Spinal cord (tissue), 10 donors: Measurements from ENCODE around the gene NUTF2. TPM values are rescaled to one million over a fixed set of nuclear protein-coding genes. Genes with fewer than 3 reads are reported as not detected.

Experiments
- DNase-seq, 6 donors: peaks; one replicate each; pipeline versions ENCODE4 v3.0.0 to v3.0.0-alpha.2; 2013 to 2015; ENCODE audit warnings: low spot score in 6 of 6, low read depth in 4 of 6
- H3K27ac ChIP-seq: one replicate; pipeline ENCODE4 v1.5.1; 2013; ENCODE audit warnings: low read depth, low read length, control low read depth
- H3K27me3 ChIP-seq: one replicate; pipeline ENCODE4 v1.6.1; 2013; ENCODE audit warnings: low read length; ENCODE audit not compliant: control insufficient read depth, insufficient read depth
- H3K36me3 ChIP-seq: one replicate; pipeline ENCODE4 v1.6.1; 2013; ENCODE audit warnings: low read length; ENCODE audit not compliant: control insufficient read depth, insufficient read depth
- H3K4me1 ChIP-seq: one replicate; pipeline ENCODE4 v1.6.1; 2013; ENCODE audit warnings: low read length; ENCODE audit not compliant: control insufficient read depth, insufficient read depth
- H3K4me3 ChIP-seq: one replicate; pipeline ENCODE4 v1.5.1; 2013; ENCODE audit warnings: low read depth, low read length, control low read depth
- H3K9me3 ChIP-seq: one replicate; pipeline ENCODE4 v1.6.1; 2013; ENCODE audit warnings: low read length; ENCODE audit not compliant: control insufficient read depth, insufficient read depth
- WGBS: methylation state at CpG from one replicate; pipeline ENCODE4 v1.1.5; 2013; ENCODE audit warnings: missing lambda C conversion rate; ENCODE audit not compliant: insufficient coverage; 5-methylcytosine and 5-hydroxymethylcytosine counted together
- polyA plus RNA-seq, 2 donors: library from polyadenylated mRNA; unstranded; fragments of 120-200 nt; gene quantifications; one replicate each; pipeline ENCODE4 v1.2.1, GENCODE V29; 2013; ENCODE audit not compliant: insufficient read length in 2 of 2
- total RNA-seq, 2 donors: library from RNA; depleted of rRNA in 1 of 2; stranded (reverse); fragments of 120-200 nt in 1 of 2; fragments of >200 nt in 1 of 2; gene quantifications; one replicate each; pipeline versions ENCODE4 v1.2.3 to v1.2.4, GENCODE V29; 2013 to 2014
- donor health status: healthy.

NUTF2 gene
- total and polyA plus RNA-seq, 4 donors, result 47.7 to 150 (median 110) TPM

DNA sequence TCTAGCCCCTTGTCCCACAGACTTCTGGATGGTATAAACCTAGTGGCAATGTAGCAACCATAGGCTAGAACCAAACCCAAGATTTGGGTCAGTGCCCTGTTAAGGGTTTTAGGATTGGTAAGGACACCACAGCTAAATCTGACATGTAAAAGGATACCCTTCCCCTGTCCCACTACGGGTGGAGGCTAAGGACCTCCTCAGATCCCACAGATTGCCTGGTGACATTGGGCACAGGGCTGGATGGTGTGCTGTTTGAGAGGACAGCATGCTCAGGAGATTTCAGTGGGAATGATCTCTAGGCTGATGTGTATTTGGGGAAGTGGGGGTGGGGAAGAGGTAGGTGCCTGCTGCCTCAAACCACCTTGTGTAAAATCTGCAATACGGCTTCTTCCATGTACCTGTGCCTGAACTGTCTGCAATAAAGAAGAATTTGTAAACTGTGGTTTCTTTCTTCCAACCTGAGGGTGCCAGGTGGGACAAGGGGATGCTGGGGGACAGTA, 25.4 kb downstream of the NUTF2 start:
- H3K4me3 ChIP-seq, result no peak overlapping the region
- no peaks in the 10 kb centered on the region for H3K27me3 ChIP-seq
- no peaks in the 10 kb centered on the region for H3K9me3 ChIP-seq
- H3K36me3 ChIP-seq, result peaks cover 56% of the 10 kb centered on the region
- WGBS, result 83% methylated on average over 1 of the region's 2 CpGs
- peaks cover 22% of the 10 kb centered on the region for H3K4me1 ChIP-seq
- no peak overlapping the region for H3K27ac ChIP-seq
- DNase-seq, result no peak

- peak in 5 of 6 donors; percentile 44 to 92 (median 64) for DNase-seq
- H3K4me3 ChIP-seq, result peak within 1 kb of the TSS; percentile 78
- H3K4me1 ChIP-seq, result peaks cover 22% of the 10 kb centered on the region
- no peaks in the 10 kb centered on the region for H3K9me3 ChIP-seq
- H3K27me3 ChIP-seq, result no peaks in the 10 kb centered on the region
- WGBS, result 1% methylated on average over 72 of the region's 72 CpGs
- H3K27ac ChIP-seq, result peak within 1 kb of the TSS; percentile 64
- peaks cover 56% of the 10 kb centered on the region for H3K36me3 ChIP-seq
Observed at GRCh38 chr16:67872631-67873434, 26.1 kb downstream of the NUTF2 start, which contains the start of gene EDC4. Gene EDC4 (plus strand): TSS chr16:67873052. CDS start chr16:67873262, 210 bp downstream.

- H3K4me1 ChIP-seq, result peaks cover 22% of the 10 kb centered on the region
- peaks cover 56% of the 10 kb centered on the region for H3K36me3 ChIP-seq
- H3K27ac ChIP-seq, result no peak overlapping the region
- DNase-seq, result no peak
- no peaks in the 10 kb centered on the region for H3K9me3 ChIP-seq
- WGBS, result 12% methylated on average over 21 of the region's 23 CpGs
- peak overlapping the region; percentile 78 for H3K4me3 ChIP-seq
- H3K27me3 ChIP-seq, result no peaks in the 10 kb centered on the region
Observed at GRCh38 chr16:67873435-67874370, 27.0 kb downstream of the NUTF2 start.

GRCh38 chr16:67874372-67874771, 27.6 kb downstream of the NUTF2 start:
- WGBS, result 81% methylated on average over 3 of the region's 3 CpGs
- no peak overlapping the region for H3K27ac ChIP-seq
- H3K27me3 ChIP-seq, result no peaks in the 10 kb centered on the region
- H3K36me3 ChIP-seq, result peaks cover 57% of the 10 kb centered on the region
- peaks cover 22% of the 10 kb centered on the region for H3K4me1 ChIP-seq
- DNase-seq, result no peak
- H3K4me3 ChIP-seq, result peak overlapping the region; percentile 78
- H3K9me3 ChIP-seq, result no peaks in the 10 kb centered on the region

- no peak for DNase-seq
- Histone ChIP-seq H3K9me3 (no peaks in the 10 kb centered on the region), H3K4me3 (no peak overlapping the region), H3K36me3 (peaks cover 69% of the 10 kb centered on the region), H3K27me3 (no peaks in the 10 kb centered on the region), H3K4me1 (peaks cover 22% of the 10 kb centered on the region), H3K27ac (no peak overlapping the region)
- 94% methylated on average over 8 of the region's 11 CpGs for WGBS
Observed at GRCh38 chr16:67877064-67877463, 30.3 kb downstream of the NUTF2 start.

DNA sequence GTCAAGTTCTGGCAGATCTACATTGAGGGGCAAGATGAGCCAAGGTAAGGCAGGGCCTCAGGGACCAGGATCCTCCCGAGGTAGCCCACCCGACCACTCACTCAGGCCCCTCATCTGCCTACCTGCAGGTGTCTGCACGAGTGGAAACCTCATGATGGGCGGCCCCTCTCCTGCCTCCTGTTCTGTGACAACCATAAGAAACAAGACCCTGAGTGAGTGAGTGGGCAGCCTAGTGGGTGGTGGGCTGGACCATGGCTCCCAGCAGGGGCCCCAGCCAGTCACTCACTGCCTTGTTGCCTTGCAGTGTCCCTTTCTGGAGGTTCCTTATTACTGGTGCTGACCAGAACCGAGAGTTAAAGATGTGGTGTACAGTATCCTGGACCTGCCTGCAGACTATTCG, 31.5 kb downstream of the NUTF2 start:
- no peaks in the 10 kb centered on the region for H3K9me3 ChIP-seq
- H3K36me3 ChIP-seq, result peaks cover 81% of the 10 kb centered on the region
- DNase-seq, result no peak
- no peak overlapping the region for H3K4me3 ChIP-seq
- WGBS, result 89% methylated on average over 4 of the region's 6 CpGs
- peaks cover 15% of the 10 kb centered on the region for H3K4me1 ChIP-seq
- H3K27ac ChIP-seq, result no peak overlapping the region
- H3K27me3 ChIP-seq, result no peaks in the 10 kb centered on the region

GRCh38 chr16:67878846-67879245, 32.1 kb downstream of the NUTF2 start:
- no peak for DNase-seq
- no peaks in the 10 kb centered on the region for H3K9me3 ChIP-seq
- no peaks in the 10 kb centered on the region for H3K27me3 ChIP-seq
- no peak overlapping the region for H3K4me3 ChIP-seq
- no peak overlapping the region for H3K27ac ChIP-seq
- peaks cover 15% of the 10 kb centered on the region for H3K4me1 ChIP-seq
- peaks cover 87% of the 10 kb centered on the region for H3K36me3 ChIP-seq
- 96% methylated on average over 9 of the region's 9 CpGs for WGBS

GRCh38 chr16:67879462-67879861, 32.7 kb downstream of the NUTF2 start:
- no peak overlapping the region for H3K27ac ChIP-seq
- no peaks in the 10 kb centered on the region for H3K9me3 ChIP-seq
- H3K4me1 ChIP-seq, result peaks cover 15% of the 10 kb centered on the region
- H3K36me3 ChIP-seq, result peaks cover 92% of the 10 kb centered on the region
- H3K4me3 ChIP-seq, result no peak overlapping the region
- WGBS, result 95% methylated on average over 12 of the region's 12 CpGs
- no peak for DNase-seq
- no peaks in the 10 kb centered on the region for H3K27me3 ChIP-seq

DNA sequence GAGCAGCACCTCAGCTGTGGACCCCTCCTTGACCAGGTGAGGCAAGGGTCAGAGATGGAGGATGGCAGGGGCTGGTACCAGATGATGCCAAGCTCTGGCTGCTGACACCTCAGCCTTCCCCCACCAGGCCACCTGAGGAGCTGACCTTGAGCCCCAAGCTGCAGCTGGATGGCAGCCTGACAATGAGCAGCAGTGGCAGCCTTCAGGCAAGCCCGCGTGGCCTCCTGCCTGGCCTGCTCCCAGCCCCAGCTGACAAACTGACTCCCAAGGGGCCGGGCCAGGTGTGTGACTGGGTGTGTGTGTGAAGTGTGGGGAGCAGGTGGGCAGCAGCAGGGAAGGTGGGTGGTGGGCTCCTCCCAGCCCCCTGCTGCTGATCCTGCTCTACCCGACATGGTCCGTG, 33.2 kb downstream of the NUTF2 start:
- 96% methylated on average over 5 of the region's 5 CpGs for WGBS
- DNase-seq, result no peak
- Histone ChIP-seq H3K27me3 (no peaks in the 10 kb centered on the region), H3K4me3 (no peak overlapping the region), H3K9me3 (no peaks in the 10 kb centered on the region), H3K36me3 (peaks cover 93% of the 10 kb centered on the region), H3K4me1 (peaks cover 15% of the 10 kb centered on the region), H3K27ac (no peak overlapping the region)
